H1 (cell line): ENCODE measurements around the gene MED1. TPM values are rescaled to one million over a fixed set of nuclear protein-coding genes. Genes with fewer than 3 reads are reported as not detected.

Experiments
- CTCF ChIA-PET: fragments of 300-600 bp; sonication (Branson Sonifier 250); formaldehyde crosslinking; loops from one replicate; lab custom pipeline; 2021; ENCODE audit not compliant: partially characterized antibody; lab: Charles Lee
- POLR2A ChIA-PET: fragments of 300-600 bp; sonication (Branson Sonifier 250); formaldehyde crosslinking; loops from one replicate; lab custom pipeline; 2021; ENCODE audit warnings: inconsistent platforms; ENCODE audit not compliant: partially characterized antibody; lab: Charles Lee
- DNase-seq, 2 experiments: peaks; one replicate each; pipeline versions ENCODE4 v3.0.0 to v3.0.0-alpha.2; 2010 to 2022; ENCODE audit warnings: low spot score in 2 of 2, low read depth in 1 of 2, mixed read lengths in 1 of 2
- FAIRE-seq: peaks from 2 replicates; lab custom pipeline; 2011; peaks lifted over from hg19 to GRCh38; lab: Jason Lieb, UNC
- H2AFZ ChIP-seq: 2 replicates; pipeline ENCODE4 v1.8.1; 2012; ENCODE audit warnings: low read length, inconsistent platforms
- H2AK5ac ChIP-seq: 2 replicates; pipeline ENCODE4 v1.6.1; 2013; ENCODE audit warnings: low read depth, low read length
- H2BK120ac ChIP-seq: replicated peaks from 2 replicates; pipeline ENCODE3; 2013; ENCODE audit warnings: low read depth, low read length, inconsistent platforms
- H2BK12ac ChIP-seq: 2 replicates; pipeline ENCODE4 v1.6.1; 2013; ENCODE audit warnings: low read depth, low read length
- H2BK15ac ChIP-seq: 2 replicates; pipeline ENCODE4 v1.6.1; 2013; ENCODE audit warnings: low read length
- H2BK20ac ChIP-seq: 2 replicates; pipeline ENCODE4 v1.6.1; 2013; ENCODE audit warnings: low read length
- H2BK5ac ChIP-seq: 2 replicates; pipeline ENCODE4 v1.6.1; 2013; ENCODE audit warnings: low read depth, low read length
- H3K14ac ChIP-seq: 2 replicates; pipeline ENCODE4 v1.6.1; 2013; ENCODE audit warnings: inconsistent platforms; ENCODE audit not compliant: insufficient read length
- H3K18ac ChIP-seq: 2 replicates; pipeline ENCODE4 v1.6.1; 2013; ENCODE audit warnings: low read length; ENCODE audit errors: extremely low read depth
- H3K23ac ChIP-seq: 2 replicates; pipeline ENCODE4 v1.6.1; 2013; ENCODE audit warnings: inconsistent platforms; ENCODE audit not compliant: insufficient read length
- H3K23me2 ChIP-seq: 2 replicates; pipeline ENCODE4 v1.6.1; 2013; ENCODE audit warnings: low read depth, low read length
- H3K27ac ChIP-seq: 2 replicates; pipeline ENCODE4 v1.6.1; 2011; ENCODE audit warnings: low read depth, low read length, inconsistent platforms
- H3K27me3 ChIP-seq, 4 experiments: replicated peaks in 1 of 4; 1 replicate in 1 of 4; 2 replicates in 3 of 4; pipeline versions ENCODE4 v1.6.1 to v1.8.1; 2011 to 2013; ENCODE audit warnings: low read length in 3 of 4, mild to moderate bottlenecking in 3 of 4, inconsistent platforms in 2 of 4, mixed read lengths in 2 of 4, moderate library complexity in 1 of 4; ENCODE audit not compliant: control insufficient read depth in 3 of 4, insufficient read depth in 3 of 4; ENCODE audit errors: extremely low read depth in 1 of 4
- H3K36me3 ChIP-seq, 4 experiments: 2 replicates each; pipeline versions ENCODE4 v1.6.1 to v1.8.1; 2011 to 2013; ENCODE audit warnings: mild to moderate bottlenecking in 4 of 4, low read length in 3 of 4, moderate library complexity in 2 of 4, control low read depth in 1 of 4, inconsistent platforms in 1 of 4; ENCODE audit not compliant: insufficient read depth in 4 of 4, control insufficient read depth in 2 of 4
- H3K4ac ChIP-seq: replicated peaks from 2 replicates; pipeline ENCODE3; 2013; ENCODE audit warnings: low read length, low read depth, mixed read lengths, inconsistent platforms; ENCODE audit not compliant: insufficient read length
- H3K4me1 ChIP-seq, 4 experiments: replicated peaks in 1 of 4; 1 replicate in 1 of 4; 2 replicates in 3 of 4; pipeline versions ENCODE4 v1.6.1 to v1.8.1; 2011 to 2013; ENCODE audit warnings: low read length in 3 of 4, inconsistent platforms in 2 of 4, mixed read lengths in 1 of 4; ENCODE audit not compliant: insufficient read depth in 4 of 4, control insufficient read depth in 3 of 4
- H3K4me2 ChIP-seq, 2 experiments: 2 replicates each; pipeline versions ENCODE4 v1.6.1 to v1.8.1; 2011 to 2013; ENCODE audit warnings: low read depth in 2 of 2, low read length in 2 of 2, control low read depth in 1 of 2, inconsistent platforms in 1 of 2, mild to moderate bottlenecking in 1 of 2; ENCODE audit not compliant: insufficient read depth in 1 of 2
- H3K4me3 ChIP-seq, 4 experiments: fragments of 200-600, 300-600 bp in 1 of 4; sonication (generic), shearing (Covaris generic), sonication (Bioruptor Twin) in 1 of 4; 2 replicates each; pipeline versions ENCODE4 v1.5.1 to v1.8.1; 2011 to 2016; ENCODE audit warnings: low read length in 4 of 4, low read depth in 3 of 4, control low read depth in 2 of 4, inconsistent platforms in 2 of 4, mild to moderate bottlenecking in 2 of 4, mixed read lengths in 1 of 4, moderate library complexity in 1 of 4; ENCODE audit not compliant: insufficient read depth in 2 of 4; ENCODE audit errors: extremely low read depth in 1 of 4
- H3K56ac ChIP-seq: replicated peaks from 2 replicates; pipeline ENCODE3; 2013; ENCODE audit warnings: low read depth, mild to moderate bottlenecking, mixed read lengths, low read length, inconsistent platforms; ENCODE audit not compliant: insufficient read length
- H3K79me1 ChIP-seq: 2 replicates; pipeline ENCODE4 v1.6.1; 2013; ENCODE audit warnings: low read depth, low read length, control low read depth
- H3K79me2 ChIP-seq, 2 experiments: 2 replicates each; pipeline versions ENCODE4 v1.6.1 to v1.8.1; 2012 to 2013; ENCODE audit warnings: low read length in 2 of 2, mild to moderate bottlenecking in 2 of 2, inconsistent platforms in 1 of 2; ENCODE audit not compliant: insufficient read depth in 2 of 2, control insufficient read depth in 1 of 2
- H3K9ac ChIP-seq, 4 experiments: replicated peaks in 1 of 4; 1 replicate in 1 of 4; 2 replicates in 3 of 4; pipeline versions ENCODE4 v1.6.1 to v1.8.1; 2011 to 2013; ENCODE audit warnings: low read depth in 3 of 4, low read length in 3 of 4, control low read depth in 2 of 4, mild to moderate bottlenecking in 2 of 4, moderate library complexity in 2 of 4, inconsistent platforms in 1 of 4; ENCODE audit errors: extremely low read depth in 1 of 4
- H3K9me3 ChIP-seq, 2 experiments: 2 replicates each; pipeline versions ENCODE4 v1.6.1 to v1.8.1; 2012 to 2013; ENCODE audit warnings: mild to moderate bottlenecking in 2 of 2, moderate library complexity in 2 of 2, control low read depth in 1 of 2, inconsistent platforms in 1 of 2, low read depth in 1 of 2, low read length in 1 of 2, mixed read lengths in 1 of 2; ENCODE audit not compliant: insufficient read depth in 2 of 2
- H4K20me1 ChIP-seq, 2 experiments: replicated peaks in 1 of 2; 2 replicates each; pipeline versions ENCODE3 to v1.8.1; 2011 to 2013; ENCODE audit warnings: inconsistent platforms in 2 of 2, low read length in 2 of 2, mild to moderate bottlenecking in 1 of 2; ENCODE audit not compliant: insufficient read depth in 2 of 2, control insufficient read depth in 1 of 2
- H4K5ac ChIP-seq: 2 replicates; pipeline ENCODE4 v1.6.1; 2013; ENCODE audit warnings: low read length, low read depth, mixed read lengths, inconsistent platforms; ENCODE audit not compliant: insufficient read length
- H4K8ac ChIP-seq: 2 replicates; pipeline ENCODE4 v1.8.0; 2013; ENCODE audit warnings: mild to moderate bottlenecking, moderate library complexity, low read length, inconsistent platforms; ENCODE audit not compliant: insufficient read depth; ENCODE audit errors: extremely low read depth
- H4K91ac ChIP-seq: replicated peaks from 2 replicates; pipeline ENCODE3; 2013; ENCODE audit warnings: low read length, mixed read lengths, inconsistent platforms; ENCODE audit not compliant: insufficient read length
- EZH2 ChIP-seq: fragments of 200-600 bp; sonication (generic); IDR thresholded peaks from 2 replicates; pipeline ENCODE4 v1.7.1; 2012; ENCODE audit warnings: low read depth, mild to moderate bottlenecking, moderate library complexity, low read length, inconsistent platforms; ENCODE audit not compliant: severe bottlenecking
- JUND ChIP-seq: IDR thresholded peaks from 2 replicates; pipeline ENCODE4 v1.6.1; 2011; ENCODE audit warnings: mild to moderate bottlenecking, improper control_type of control experiment, low read length
- KDM4A ChIP-seq: IDR thresholded peaks from one replicate; pipeline ENCODE4 v1.7.1; 2012; ENCODE audit warnings: low read depth, mild to moderate bottlenecking, moderate library complexity, low read length, inconsistent platforms; ENCODE audit not compliant: severe bottlenecking
- SIN3A ChIP-seq, 2 experiments: IDR thresholded peaks in 1 of 2; conservative IDR thresholded peaks in 1 of 2; 2 replicates each; pipeline ENCODE4 v1.6.1; 2011 to 2012; ENCODE audit warnings: low read length in 2 of 2, improper control_type of control experiment in 1 of 2, low read depth in 1 of 2, mild to moderate bottlenecking in 1 of 2
- YY1 ChIP-seq: IDR thresholded peaks from 2 replicates; pipeline ENCODE4 v1.6.1; 2011; ENCODE audit warnings: low read depth, mild to moderate bottlenecking, low read length
- ZNF274 ChIP-seq: IDR thresholded peaks from 2 replicates; pipeline ENCODE4 v1.7.0; 2012; ENCODE audit warnings: low read length, borderline replicate concordance; ENCODE audit errors: extremely low read depth
- WGBS, 2 experiments: shearing (Covaris generic) in 1 of 2; methylation state at CpG; one replicate each; pipeline versions ENCODE4 v1.1.6 to v1.1.7; 2013 to 2015; ENCODE audit warnings: low lambda C conversion rate in 2 of 2, mixed read lengths in 2 of 2, inconsistent platforms in 1 of 2, low coverage in 1 of 2, missing lambda C conversion rate in 1 of 2; ENCODE audit not compliant: insufficient replicate concordance in 2 of 2, insufficient coverage in 1 of 2, insufficient read length in 1 of 2; ENCODE audit errors: extremely low coverage in 1 of 2, missing lambda C conversion rate in 1 of 2; 5-methylcytosine and 5-hydroxymethylcytosine counted together
- polyA plus RNA-seq, 7 experiments: library from polyadenylated mRNA; depleted of rRNA in 3 of 7; stranded (reverse) in 5 of 7; unstranded in 2 of 7; fragments of >200 nt in 5 of 7; fragments of 200-250 nt in 2 of 7; gene quantifications; 1 replicate in 5 of 7; 2 replicates in 1 of 7; 4 replicates in 1 of 7; pipeline versions ENCODE4 v1.2.1 to v1.2.3, GENCODE V29; 2011 to 2013; ENCODE audit warnings: missing spikeins in 2 of 7, mixed read lengths in 2 of 7
- total RNA-seq: library from RNA; stranded (reverse); fragmentation: NEBNext Ultra II Directional; extraction: Animal tissue kit (Norgen Biotek cat#: 25700); gene quantifications from 2 replicates; pipeline ENCODE4 v1.2.1, GENCODE V29; 2021

Gene MED1
- total and polyA plus RNA-seq, 2 of the 8 experiments (the other 6 are each of a cell fraction or from before 2014, with no cell fraction given) = 24.7 to 56.5 TPM

- Histone ChIP-seq H3K36me3 (no peaks in the 10 kb centered on the region), H3K18ac (no peak overlapping the region), H3K79me2 (peaks cover 0 to 35% of the 10 kb centered on the region in 2 experiments; a peak in 3 of 4 replicates), H2BK12ac (no peak overlapping the region), H3K56ac (no peak overlapping the region), H3K79me1 (peaks cover 3% of the 10 kb centered on the region; the same call in 1 of the 2 replicates), H3K4me2 (peak overlapping the region; percentile 90 to 96), H3K23ac (no peak overlapping the region), H2AK5ac (no peak overlapping the region), H2BK120ac (no peak overlapping the region), H3K9me3 (no peaks in the 10 kb centered on the region), H2BK20ac (no peak overlapping the region), H3K14ac (no peak overlapping the region), H4K5ac (no peak overlapping the region), H2BK15ac (no peak overlapping the region), H3K4me1 (no peaks in the 10 kb centered on the region), H4K8ac (peak overlapping the region; percentile 83; the same call in 1 of the 2 replicates), H4K20me1 (peaks cover 2 to 4% of the 10 kb centered on the region in 2 experiments), H3K4ac (no peak overlapping the region), H3K27ac (peak overlapping the region; percentile 62; the same call in 1 of the 2 replicates), H2AFZ (peak overlapping the region; percentile 60), H2BK5ac (0 out of 2 replicates have a peak overlapping the region, but pooled peaks have one; percentile 78), H3K4me3 (peak overlapping the region; percentile 81 to 91 (median 86)), H3K9ac (peak overlapping the region; percentile 76 to 89 (median 86)), H3K23me2 (peaks cover 8% of the 10 kb centered on the region; the same call in 1 of the 2 replicates), H4K91ac (no peak overlapping the region), H3K27me3 (no peaks in the 10 kb centered on the region)
- POLR2A ChIA-PET = interaction anchor here (0.6 to 3.6 kb wide), 11 partner anchors 9 to 389 kb away, joined by 3 to 20 read pairs (median 3); partner anchors contain the start of genes CDK12, MED1 and RPL19
- FAIRE-seq = no peak
- CTCF ChIA-PET = interaction anchor here (0.7 to 1.3 kb wide), 3 partner anchors 9 to 368 kb away, joined by 3 to 5 read pairs (median 3); no protein-coding TSS in a partner anchor
- WGBS, 2 experiments = 5% methylated on average over 24 of the region's 46 CpGs; no CpG with 5 or more reads in 1 of the 2 experiments
- DNase-seq = no peak
- 0 out of 2 replicates have a peak, but pooled peaks have one; percentile 35 for TF ChIP-seq YY1
- TF ChIP-seq KDM4A = peak; percentile 19
- peak; percentile 3 for TF ChIP-seq EZH2
- no peak for TF ChIP-seq ZNF274
- no peak for TF ChIP-seq JUND
- peak in 1 of 2 experiments; percentile 67; a peak in 2 of 4 replicates for TF ChIP-seq SIN3A (conservative IDR thresholded peaks at IDR 0.05 in 1 of 2, IDR thresholded peaks at IDR 0.05 in 1 of 2; ENCODE audit: low read depth in 1 of 2, low read length in 2 of 2)
Observed at GRCh38 chr17:39400547-39401411, 50.3 kb downstream of the MED1 start.
